SW 1271 (cell line): ENCODE measurements around the gene INHBA.

Experiments
- DNase-seq, 2 experiments: peaks; one replicate each; lab custom pipeline; 2025; lab: John Stamatoyannopoulos, UW

Gene INHBA

GRCh38 chr7:41688906-41689305 lies 14.0 kb downstream of the INHBA start:
- DNase-seq: no peak

GRCh38 chr7:41688012-41688625 lies 14.8 kb downstream of the INHBA start:
- no peak for DNase-seq

- DNase-seq: no peak
Measured at GRCh38 chr7:41685684-41686083, 17.2 kb downstream of the INHBA start.

GRCh38 chr7:41682422-41682821 lies 20.5 kb downstream of the INHBA start:
- no peak for DNase-seq

- no peak for DNase-seq
Measured at GRCh38 chr7:41679566-41679965, 23.3 kb downstream of the INHBA start.

GRCh38 chr7:41674505-41675023 lies 28.3 kb downstream of the INHBA start:
- DNase-seq: no peak

GRCh38 chr7:41661596-41661995 lies 41.3 kb downstream of the INHBA start:
- no peak for DNase-seq

GRCh38 chr7:41659539-41659938 lies 43.4 kb downstream of the INHBA start:
- DNase-seq: no peak

GRCh38 chr7:41656366-41656765 lies 46.5 kb downstream of the INHBA start:
- no peak for DNase-seq

GRCh38 chr7:41655426-41655825 lies 47.5 kb downstream of the INHBA start:
- DNase-seq: no peak

GRCh38 chr7:41652267-41652666 lies 50.6 kb downstream of the INHBA start:
- DNase-seq: no peak

GRCh38 chr7:41648501-41648900 lies 54.4 kb downstream of the INHBA start:
- DNase-seq: no peak

- DNase-seq: no peak
Measured at GRCh38 chr7:41643616-41644015, 59.3 kb downstream of the INHBA start.

- DNase-seq: no peak
Measured at GRCh38 chr7:41641665-41642014, 61.2 kb downstream of the INHBA start.

GRCh38 chr7:41641011-41641664 lies 61.8 kb downstream of the INHBA start:
- DNase-seq: no peak

GRCh38 chr7:41640487-41640886 lies 62.4 kb downstream of the INHBA start:
- DNase-seq: no peak

GRCh38 chr7:41637049-41637448 lies 65.8 kb downstream of the INHBA start:
- no peak for DNase-seq
